WERI-Rb-1 (cell line): Measurements from ENCODE around the gene ZFR2.

Source experiments
- DNase-seq: peaks from one replicate; pipeline ENCODE4 v3.0.0-alpha.2; 2020
- H3K27ac ChIP-seq: fragments of 250-450 bp; sonication (Bioruptor Pico); 2 replicates; pipeline ENCODE4 v1.5.1; 2020; ENCODE audit warnings: mild to moderate bottlenecking, moderate library complexity
- H3K27me3 ChIP-seq: fragments of 250-450 bp; sonication (Bioruptor Pico); 2 replicates; pipeline ENCODE4 v1.5.1; 2021; ENCODE audit warnings: mild to moderate bottlenecking, low read depth, moderate library complexity; ENCODE audit not compliant: insufficient read depth, severe bottlenecking
- H3K36me3 ChIP-seq: fragments of 250-450 bp; sonication (Bioruptor Pico); 2 replicates; pipeline ENCODE4 v1.5.1; 2020; ENCODE audit warnings: mild to moderate bottlenecking, moderate library complexity
- H3K4me3 ChIP-seq: 2 replicates; pipeline ENCODE4 v1.5.1; 2011; ENCODE audit warnings: low read depth, mild to moderate bottlenecking, control low read depth, low read length
- H3K9me3 ChIP-seq: fragments of 250-450 bp; sonication (Bioruptor Pico); 2 replicates; pipeline ENCODE4 v1.5.1; 2021; ENCODE audit warnings: mild to moderate bottlenecking, moderate library complexity; ENCODE audit not compliant: severe bottlenecking
- CTCF ChIP-seq: IDR thresholded peaks from 2 replicates; pipeline ENCODE4 v1.5.1; 2011; ENCODE audit warnings: low read depth, mild to moderate bottlenecking, control low read depth, inconsistent platforms, low read length

ZFR2 gene

GRCh38 chr19:3907626-3908265, 38.9 kb upstream of the ZFR2 start:
- Histone ChIP-seq H3K27ac (no peak overlapping the region), H3K27me3 (no peaks in the 10 kb centered on the region), H3K36me3 (peaks cover 78% of the 10 kb centered on the region), H3K4me3 (no peak overlapping the region), H3K9me3 (peaks cover 16% of the 10 kb centered on the region)
- TF ChIP-seq CTCF = no peak
- no peak for DNase-seq

- H3K36me3 ChIP-seq = peaks cover 70% of the 10 kb centered on the region
- H3K27ac ChIP-seq = no peak overlapping the region
- no peak for TF ChIP-seq CTCF
- H3K27me3 ChIP-seq = no peaks in the 10 kb centered on the region
- DNase-seq = no peak
- H3K9me3 ChIP-seq = no peaks in the 10 kb centered on the region
- no peak overlapping the region for H3K4me3 ChIP-seq
Observed at GRCh38 chr19:3904233-3904632, 35.4 kb upstream of the ZFR2 start.

- Histone ChIP-seq H3K9me3 (peaks cover 5% of the 10 kb centered on the region), H3K27ac (no peak overlapping the region), H3K27me3 (no peaks in the 10 kb centered on the region), H3K36me3 (peaks cover 73% of the 10 kb centered on the region), H3K4me3 (no peak overlapping the region)
- no peak for TF ChIP-seq CTCF
- DNase-seq = no peak
Observed at GRCh38 chr19:3902317-3902973, 33.6 kb upstream of the ZFR2 start.

- Histone ChIP-seq H3K27me3 (no peaks in the 10 kb centered on the region), H3K36me3 (peaks cover 62% of the 10 kb centered on the region), H3K4me3 (no peak overlapping the region), H3K9me3 (peaks cover 5% of the 10 kb centered on the region), H3K27ac (no peak overlapping the region)
- TF ChIP-seq CTCF = no peak
- no peak for DNase-seq
Observed at GRCh38 chr19:3899531-3900294, 30.9 kb upstream of the ZFR2 start.

GRCh38 chr19:3898426-3898825, 29.6 kb upstream of the ZFR2 start:
- H3K36me3 ChIP-seq = peaks cover 55% of the 10 kb centered on the region
- no peak for DNase-seq
- no peak overlapping the region for H3K27ac ChIP-seq
- H3K9me3 ChIP-seq = peaks cover 5% of the 10 kb centered on the region
- TF ChIP-seq CTCF = no peak
- H3K4me3 ChIP-seq = no peak overlapping the region
- H3K27me3 ChIP-seq = no peaks in the 10 kb centered on the region
